ENCODE results near the gene NFE2L3.

Gene NFE2L3

GRCh38 chr7:26151953-26152781 lies at the start of gene NFE2L3:
Gene NFE2L3 (plus strand): TSS chr7:26152198. CDS start chr7:26152499, 301 bp downstream.
- peak within 1 kb of the TSS; percentile 47 to 48 for H3K4me3 ChIP-seq
- H3K27me3 ChIP-seq, result peaks cover 0 to 44% of the 10 kb centered on the region in 2 donors
- peak; percentile 50 to 75 for DNase-seq
- no peak for TF ChIP-seq CTCF (IDR thresholded peaks at IDR 0.05)
- no peak within 1 kb of the TSS for H3K27ac ChIP-seq
- intact Hi-C loops (cut with DNase I; ENCODE audit: low total_unique reads), result no loop called here
- H3K9me3 ChIP-seq, result no peaks in the 10 kb centered on the region
- H3K4me1 ChIP-seq, result peaks cover 0 to 19% (median 10%) of the 10 kb centered on the region in 4 donors
- no peaks in the 10 kb centered on the region for H3K36me3 ChIP-seq

- no peaks in the 10 kb centered on the region for H3K9me3 ChIP-seq
- intact Hi-C loops (cut with DNase I; ENCODE audit: low total_unique reads), result no loop called here
- peaks cover 0 to 6% (median 2%) of the 10 kb centered on the region in 4 donors for H3K4me1 ChIP-seq
- H3K36me3 ChIP-seq, result no peaks in the 10 kb centered on the region
- H3K4me3 ChIP-seq, result no peak overlapping the region
- no peak for DNase-seq
- TF ChIP-seq CTCF (IDR thresholded peaks at IDR 0.05), result no peak
- H3K27ac ChIP-seq, result no peak overlapping the region
- H3K27me3 ChIP-seq, result peaks cover 0 to 4% of the 10 kb centered on the region in 2 donors
Observed at GRCh38 chr7:26103596-26103995, 48.4 kb upstream of the NFE2L3 start.

DNA sequence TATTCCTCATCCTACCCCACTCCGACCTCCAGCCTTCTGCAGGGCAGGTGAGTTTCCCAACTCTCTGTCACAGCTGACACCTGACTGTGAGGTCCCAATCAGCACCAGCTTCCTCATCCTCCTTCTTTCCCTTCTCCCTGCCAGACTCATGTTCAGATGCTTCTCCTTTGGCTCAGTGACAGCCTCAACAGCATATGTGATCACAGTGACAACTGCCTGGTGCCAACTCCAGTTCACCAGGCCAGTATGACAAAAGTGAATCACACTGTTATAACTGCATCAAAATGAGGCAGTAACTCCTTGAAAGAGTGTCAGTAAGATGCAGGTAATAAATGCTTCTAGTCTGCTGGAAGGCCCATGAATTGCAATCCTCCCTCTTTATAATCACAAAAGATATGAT lies 46.8 kb upstream of the NFE2L3 start:
- intact Hi-C loops (cut with DNase I; ENCODE audit: low total_unique reads), result no loop called here
- Histone ChIP-seq H3K9me3 (no peaks in the 10 kb centered on the region), H3K4me3 (no peak overlapping the region), H3K27ac (no peak overlapping the region), H3K36me3 (no peaks in the 10 kb centered on the region), H3K4me1 (peaks cover 0 to 6% (median 2%) of the 10 kb centered on the region in 4 donors), H3K27me3 (peaks cover 0 to 4% of the 10 kb centered on the region in 2 donors)
- TF ChIP-seq CTCF (IDR thresholded peaks at IDR 0.05), result no peak
- no peak for DNase-seq

GRCh38 chr7:26105931-26106330 lies 46.1 kb upstream of the NFE2L3 start:
- H3K4me3 ChIP-seq, result no peak overlapping the region
- H3K9me3 ChIP-seq, result no peaks in the 10 kb centered on the region
- H3K27ac ChIP-seq, result no peak overlapping the region
- no peak for DNase-seq
- H3K4me1 ChIP-seq, result peaks cover 0 to 6% (median 2%) of the 10 kb centered on the region in 4 donors
- peaks cover 0 to 4% of the 10 kb centered on the region in 2 donors for H3K27me3 ChIP-seq
- H3K36me3 ChIP-seq, result no peaks in the 10 kb centered on the region
- intact Hi-C loops (cut with DNase I; ENCODE audit: low total_unique reads), result no loop called here
- TF ChIP-seq CTCF (IDR thresholded peaks at IDR 0.05), result no peak

- TF ChIP-seq CTCF (IDR thresholded peaks at IDR 0.05), result no peak
- H3K9me3 ChIP-seq, result no peaks in the 10 kb centered on the region
- no peaks in the 10 kb centered on the region for H3K36me3 ChIP-seq
- intact Hi-C loops (cut with DNase I; ENCODE audit: low total_unique reads), result no loop called here
- no peaks in the 10 kb centered on the region for H3K4me1 ChIP-seq
- H3K27ac ChIP-seq, result no peak overlapping the region
- DNase-seq, result no peak
- no peaks in the 10 kb centered on the region for H3K27me3 ChIP-seq
- no peak overlapping the region for H3K4me3 ChIP-seq
Observed at GRCh38 chr7:26112203-26112740, 39.7 kb upstream of the NFE2L3 start.

Measured in tibial artery (tissue), 4 donors.